Sciatic nerve (tissue), 2 donors: ENCODE data around the gene VIP. TPM values are rescaled to one million over a fixed set of nuclear protein-coding genes. Genes with fewer than 3 reads are reported as not detected.
A peak's percentile ranks its signal among the peaks of the same experiment; 100 is the strongest.
"Not testable (repeated sequence)": the region's sequence is repeated elsewhere in the genome, so short reads cannot be mapped to it uniquely, and the experiment has no call there.

ENCODE experiments used
- ATAC-seq: fragments of 200-7000 bp; cut with Tn5 transposase; one replicate; pipeline ENCODE4 v1.9.1; 2020; ENCODE audit warnings: mild to moderate bottlenecking, moderate library complexity
- DNase-seq: peaks from one replicate; pipeline ENCODE4 v3.0.0-alpha.2; 2020; ENCODE audit warnings: low spot score
- intact Hi-C: fragments of 100-400 bp; cut with DNase I; formaldehyde crosslinking; loops from one replicate; pipeline ENCODE4 v1.14.2; 2022
- total RNA-seq: library from RNA; stranded (reverse); fragmentation: NEBNext Ultra II Directional; extraction: Animal tissue kit (Norgen Biotek cat#: 25700); gene quantifications from one replicate; pipeline ENCODE4 v1.2.1, GENCODE V29; 2021
- donor health status: DM: no; HTN: no; CAD: no.
- donor health status: DM: no; HTN: no; CAD: no.

VIP gene
- total RNA-seq, result 1.9 TPM

- ATAC-seq, result no peak
- intact Hi-C loops, result no loop called here
- no peak for DNase-seq
These were observed at the start of gene VIP for GRCh38 chr6:152750694-152751093. Gene VIP, plus strand, starts transcription at chr6:152750797. Its CDS starts 1,381 bp downstream, at chr6:152752178.

- no peak for ATAC-seq
- no peak for DNase-seq
- intact Hi-C loops, result no loop called here
These were observed 49.3 kb upstream of the VIP start for GRCh38 chr6:152701081-152701862.

GRCh38 chr6:152701863-152702401, 48.7 kb upstream of the VIP start:
- intact Hi-C loops, result no loop called here
- ATAC-seq, result no peak
- DNase-seq, result no peak

GRCh38 chr6:152703750-152704149, 46.8 kb upstream of the VIP start:
- ATAC-seq, intact Hi-C loops, DNase-seq: not testable (repeated sequence)

GRCh38 chr6:152705327-152705726, 45.3 kb upstream of the VIP start:
- DNase-seq, result no peak
- ATAC-seq, result no peak
- intact Hi-C loops, result no loop called here

- DNase-seq, result no peak
- intact Hi-C loops, result no loop called here
- no peak for ATAC-seq
These were observed 34.3 kb upstream of the VIP start for GRCh38 chr6:152716322-152716721.

GRCh38 chr6:152720974-152721373, 29.6 kb upstream of the VIP start:
- DNase-seq (no peak), ATAC-seq (no peak)
- intact Hi-C loops, result no loop called here

- no peak for ATAC-seq
- DNase-seq, result no peak
- intact Hi-C loops, result no loop called here
These were observed 28.6 kb upstream of the VIP start for GRCh38 chr6:152721956-152722355.

- DNase-seq, result no peak
- intact Hi-C loops, result no loop called here
- ATAC-seq, result no peak
These were observed 27.2 kb upstream of the VIP start for GRCh38 chr6:152723398-152723797.

GRCh38 chr6:152726313-152726712, 24.3 kb upstream of the VIP start:
- peak; percentile 28 for ATAC-seq
- no peak for DNase-seq
- intact Hi-C loops, result no loop called here

GRCh38 chr6:152727507-152727906, 23.1 kb upstream of the VIP start:
- DNase-seq (no peak), ATAC-seq (no peak)
- intact Hi-C loops, result no loop called here

GRCh38 chr6:152734630-152735029, 16.0 kb upstream of the VIP start:
- ATAC-seq (no peak), DNase-seq (no peak)
- intact Hi-C loops, result no loop called here

- DNase-seq, result no peak
- intact Hi-C loops, result no loop called here
- no peak for ATAC-seq
These were observed 13.8 kb upstream of the VIP start for GRCh38 chr6:152736687-152737273.

GRCh38 chr6:152745509-152746171, 5.0 kb upstream of the VIP start:
- ATAC-seq, result no peak
- no peak for DNase-seq
- intact Hi-C loops, result no loop called here

GRCh38 chr6:152746172-152746553, 4.4 kb upstream of the VIP start:
- intact Hi-C loops, result no loop called here
- ATAC-seq, result no peak
- no peak for DNase-seq

- intact Hi-C loops, result no loop called here
- ATAC-seq, result no peak
- no peak for DNase-seq
These were observed 1.8 kb upstream of the VIP start for GRCh38 chr6:152748843-152749242.

GRCh38 chr6:152749336-152749735, 1.3 kb upstream of the VIP start:
- ATAC-seq, result no peak
- intact Hi-C loops, result no loop called here
- no peak for DNase-seq

GRCh38 chr6:152765331-152765730, 14.7 kb downstream of the VIP start:
- DNase-seq (no peak), ATAC-seq (no peak)
- intact Hi-C loops, result no loop called here

- intact Hi-C loops, result no loop called here
- ATAC-seq, result no peak
- no peak for DNase-seq
These were observed 18.6 kb downstream of the VIP start for GRCh38 chr6:152769159-152769558.

- intact Hi-C loops, result no loop called here
- ATAC-seq (no peak), DNase-seq (no peak)
These were observed 19.4 kb downstream of the VIP start for GRCh38 chr6:152769993-152770392.
